Measurements from ENCODE around the gene CHKA. TPM values are rescaled to one million over a fixed set of nuclear protein-coding genes. Genes with fewer than 3 reads are reported as not detected.

The CHKA gene
- total RNA-seq, 2 donors from 2014 or later, result 56.1 to 75.9 TPM

- WGBS, 2 experiments (ENCODE audit: insufficient coverage in 1 of 2, insufficient read length in 1 of 2), result 93 to 96% methylated on average over 5 of the region's 5 CpGs
- no peak for DNase-seq
Observed at GRCh38 chr11:68024508-68024907, 96.7 kb downstream of the CHKA start.

GRCh38 chr11:68022531-68022930 lies 98.7 kb downstream of the CHKA start:
- Mint-ChIP-seq H3K36me3 (ENCODE audit: low read depth) (peaks cover 15% of the 10 kb centered on the region), H3K9me3 (no peaks in the 10 kb centered on the region), H3K27ac (no peak overlapping the region), H3K4me3 (no peak overlapping the region), H3K4me1 (peaks cover 6% of the 10 kb centered on the region), H3K27me3 (ENCODE audit: insufficient read depth) (no peaks in the 10 kb centered on the region)
- no peak overlapping the region for H3K27ac ChIP-seq (ENCODE audit: low read depth, low read length)
- H3K27me3 ChIP-seq (ENCODE audit: control insufficient read depth, insufficient read depth, low read length, poor library complexity, severe bottlenecking), result no peaks in the 10 kb centered on the region
- no peaks in the 10 kb centered on the region for H3K9me3 ChIP-seq (ENCODE audit: control insufficient read depth, low read length)
- no peak overlapping the region for H3K9ac ChIP-seq (ENCODE audit: extremely low read depth, low read length, poor library complexity, severe bottlenecking)
- no peak overlapping the region for H3K4me3 ChIP-seq (ENCODE audit: low read length)
- DNase-seq, result no peak
- 88 to 90% methylated on average over 11 to 13 of the region's 13 CpGs for WGBS, 2 experiments (ENCODE audit: insufficient coverage in 1 of 2, insufficient read length in 1 of 2)
- no peaks in the 10 kb centered on the region for H3K36me3 ChIP-seq (ENCODE audit: control insufficient read depth, insufficient read depth, low read length)
- TF ChIP-seq CTCF (conservative IDR thresholded peaks at IDR 0.05), result no peak
- no peaks in the 10 kb centered on the region for H3K4me1 ChIP-seq (ENCODE audit: control insufficient read depth, insufficient read depth, low read length)

More at GRCh38 chr11:68024508-68024907, 96.7 kb downstream of the CHKA start:
- Mint-ChIP-seq H3K4me1 (peaks cover 6% of the 10 kb centered on the region), H3K4me3 (no peak overlapping the region), H3K27me3 (ENCODE audit: insufficient read depth) (no peaks in the 10 kb centered on the region), H3K36me3 (ENCODE audit: low read depth) (peaks cover 15% of the 10 kb centered on the region), H3K9me3 (peaks cover 9% of the 10 kb centered on the region), H3K27ac (no peak overlapping the region)
- Histone ChIP-seq H3K9me3 (ENCODE audit: control insufficient read depth, low read length) (peaks cover 7% of the 10 kb centered on the region), H3K27me3 (ENCODE audit: control insufficient read depth, insufficient read depth, low read length, poor library complexity, severe bottlenecking) (no peaks in the 10 kb centered on the region), H3K36me3 (ENCODE audit: control insufficient read depth, insufficient read depth, low read length) (no peaks in the 10 kb centered on the region), H3K4me1 (ENCODE audit: control insufficient read depth, insufficient read depth, low read length) (no peaks in the 10 kb centered on the region), H3K9ac (ENCODE audit: extremely low read depth, low read length, poor library complexity, severe bottlenecking) (no peak overlapping the region), H3K4me3 (ENCODE audit: low read length) (no peak overlapping the region), H3K27ac (ENCODE audit: low read depth, low read length) (no peak overlapping the region)
- TF ChIP-seq CTCF (conservative IDR thresholded peaks at IDR 0.05), result no peak

GRCh38 chr11:68021167-68021787 lies 99.9 kb downstream of the CHKA start:
- TF ChIP-seq CTCF (conservative IDR thresholded peaks at IDR 0.05), result peak; percentile 54
- Histone ChIP-seq H3K9ac (ENCODE audit: extremely low read depth, low read length, poor library complexity, severe bottlenecking) (no peak overlapping the region), H3K27me3 (ENCODE audit: control insufficient read depth, insufficient read depth, low read length, poor library complexity, severe bottlenecking) (no peaks in the 10 kb centered on the region), H3K9me3 (ENCODE audit: control insufficient read depth, low read length) (no peaks in the 10 kb centered on the region), H3K4me1 (ENCODE audit: control insufficient read depth, insufficient read depth, low read length) (no peaks in the 10 kb centered on the region), H3K4me3 (ENCODE audit: low read length) (no peak overlapping the region), H3K36me3 (ENCODE audit: control insufficient read depth, insufficient read depth, low read length) (no peaks in the 10 kb centered on the region), H3K27ac (ENCODE audit: low read depth, low read length) (no peak overlapping the region)
- peak; percentile 79 for DNase-seq
- H3K36me3 Mint-ChIP-seq (ENCODE audit: low read depth), result peaks cover 14% of the 10 kb centered on the region
- no peak overlapping the region for H3K4me3 Mint-ChIP-seq
- WGBS, 2 experiments (ENCODE audit: insufficient coverage in 1 of 2, insufficient read length in 1 of 2), result 77 to 80% methylated on average over 10 to 27 of the region's 27 CpGs
- no peaks in the 10 kb centered on the region for H3K9me3 Mint-ChIP-seq
- peaks cover 6% of the 10 kb centered on the region for H3K4me1 Mint-ChIP-seq
- H3K27ac Mint-ChIP-seq, result no peak overlapping the region
- no peaks in the 10 kb centered on the region for H3K27me3 Mint-ChIP-seq (ENCODE audit: insufficient read depth)
